ENCODE data around the gene DUSP28. TPM values are rescaled to one million over a fixed set of nuclear protein-coding genes. Genes with fewer than 3 reads are reported as not detected.

The DUSP28 gene
- total and polyA plus RNA-seq, 2 of the 13 experiments (the other 11 are each of a cell fraction or from before 2014, with no cell fraction given), result 5.2 to 8.6 TPM

- ChIA-PET POLR2A (interaction anchor here (1.0 to 4.9 kb wide), 3 partner anchors 8 to 29 kb away, joined by 3 to 86 read pairs (median 12); partner anchors contain the start of gene CAPN10), CTCF (ENCODE audit: low intra/inter-chr PET ratio, low total read pairs) (no interaction called here)
- no peak for FAIRE-seq
- peaks cover 11 to 25% of the 10 kb centered on the region in 2 experiments for H3K36me3 ChIP-seq (replicated peaks in 1 of 2; ENCODE audit: control insufficient read depth in 1 of 2, insufficient read depth in 2 of 2, low read length in 2 of 2)
- no peak overlapping the region for H3K9ac ChIP-seq (ENCODE audit: insufficient read depth, low read depth, low read length)
- no peak for TF ChIP-seq NFE2L2 (IDR thresholded peaks at IDR 0.05; ENCODE audit: low read length)
- TF ChIP-seq, protein P1, sequence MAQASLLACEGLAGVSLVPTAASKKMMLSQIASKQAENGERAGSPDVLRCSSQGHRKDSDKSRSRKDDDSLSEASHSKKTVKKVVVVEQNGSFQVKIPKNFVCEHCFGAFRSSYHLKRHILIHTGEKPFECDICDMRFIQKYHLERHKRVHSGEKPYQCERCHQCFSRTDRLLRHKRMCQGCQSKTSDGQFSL (CRISPR knock-in tag; IDR thresholded peaks at IDR 0.05), result no peak
- no peak for TF ChIP-seq ZIK1 (CRISPR knock-in tag; IDR thresholded peaks at IDR 0.05; ENCODE audit: borderline replicate concordance, low read depth)
- no peak for TF ChIP-seq RBFOX2 (IDR thresholded peaks at IDR 0.05; ENCODE audit: low read depth, low read length)
- no peak for TF ChIP-seq CBX2 (IDR thresholded peaks at IDR 0.05; ENCODE audit: low read depth, low read length)
- TF ChIP-seq CBX2 (CRISPR knock-in tag; IDR thresholded peaks at IDR 0.05; ENCODE audit: low read depth), result no peak
- no peak for TF ChIP-seq FLYWCH1 (CRISPR knock-in tag; IDR thresholded peaks at IDR 0.05)
- no peak for TF ChIP-seq ADNP (CRISPR knock-in tag; IDR thresholded peaks at IDR 0.05)
- no peak for TF ChIP-seq TARDBP (CRISPR knock-in tag; IDR thresholded peaks at IDR 0.05)
- no peak overlapping the region for H3K27ac ChIP-seq (ENCODE audit: extremely low read length, insufficient read depth, low read length)
- H2AFZ ChIP-seq (ENCODE audit: low read length), result no peak overlapping the region
- intact Hi-C loops (cut with micrococcal nuclease; ENCODE audit: unreplicated experiment), result no loop called here
- no TSS peak for BruUV-seq (replicated peaks)
- in situ Hi-C loops (cut with HindIII; ENCODE audit: extremely low pct_ligation_motif_present, low pct_unique_long_range_greater_than_20kb), result loop anchor here (25.0 kb wide), 1 partner anchor 654 kb away; no protein-coding TSS in a partner anchor
- ATAC-seq, result no peak
- H3K27me3 ChIP-seq (ENCODE audit: control insufficient read depth in 1 of 2, insufficient read depth in 2 of 2, low read length in 2 of 2), result no peaks in the 10 kb centered on the region
- no peak overlapping the region for H3K4me2 ChIP-seq (ENCODE audit: low read depth, low read length)
- no peak overlapping the region for H3K4me3 ChIP-seq (replicated peaks in 1 of 3; ENCODE audit: insufficient read depth in 1 of 3, low read depth in 2 of 3, low read length in 3 of 3)
- H3K79me2 ChIP-seq (ENCODE audit: insufficient read depth, low read length), result peaks cover 30% of the 10 kb centered on the region
- H4K20me1 ChIP-seq (ENCODE audit: insufficient read depth, low read length), result no peaks in the 10 kb centered on the region
- WGBS (ENCODE audit: low lambda C conversion rate), result 97% methylated on average over 18 of the region's 18 CpGs
- H3K9me3 ChIP-seq (ENCODE audit: low read length), result no peaks in the 10 kb centered on the region
- no peak for DNase-seq (ENCODE audit: low spot score)
- peaks cover 45% of the 10 kb centered on the region for H3K4me1 ChIP-seq (ENCODE audit: insufficient read depth, low read length)
Observed at GRCh38 chr2:240558236-240558761, 1.9 kb upstream of the DUSP28 start.

GRCh38 chr2:240559286-240559685, 871 bp upstream of the DUSP28 start:
- peak overlapping the region; percentile 92 for H3K9ac ChIP-seq (ENCODE audit: insufficient read depth, low read depth, low read length)
- H3K79me2 ChIP-seq (ENCODE audit: insufficient read depth, low read length), result peaks cover 28% of the 10 kb centered on the region
- no peak for DNase-seq (ENCODE audit: low spot score)
- peak overlapping the region; percentile 79 to 85 (median 80); a peak in 3 of 6 replicates for H3K4me3 ChIP-seq (replicated peaks in 1 of 3; ENCODE audit: insufficient read depth in 1 of 3, low read depth in 2 of 3, low read length in 3 of 3)
- no peaks in the 10 kb centered on the region for H3K9me3 ChIP-seq (ENCODE audit: low read length)
- 87% methylated on average over 3 of the region's 3 CpGs for WGBS (ENCODE audit: low lambda C conversion rate)
- BruUV-seq (replicated peaks), result no TSS peak
- CTCF ChIA-PET (ENCODE audit: low intra/inter-chr PET ratio, low total read pairs), result no interaction called here
- in situ Hi-C loops (cut with HindIII; ENCODE audit: extremely low pct_ligation_motif_present, low pct_unique_long_range_greater_than_20kb), result loop anchor here (25.0 kb wide), 1 partner anchor 653 kb away; no protein-coding TSS in a partner anchor
- no peak for FAIRE-seq
- peak overlapping the region; percentile 90 for H3K27ac ChIP-seq (ENCODE audit: extremely low read length, insufficient read depth, low read length)
- no peaks in the 10 kb centered on the region for H3K27me3 ChIP-seq (ENCODE audit: control insufficient read depth in 1 of 2, insufficient read depth in 2 of 2, low read length in 2 of 2)
- POLR2A ChIA-PET, result interaction anchor here (4.9 kb wide), 1 partner anchor 28 kb away, joined by 86 read pairs; the partner anchor contains the start of gene CAPN10
- H4K20me1 ChIP-seq (ENCODE audit: insufficient read depth, low read length), result no peaks in the 10 kb centered on the region
- intact Hi-C loops (cut with micrococcal nuclease; ENCODE audit: unreplicated experiment), result no loop called here
- H3K36me3 ChIP-seq (replicated peaks in 1 of 2; ENCODE audit: control insufficient read depth in 1 of 2, insufficient read depth in 2 of 2, low read length in 2 of 2), result peaks cover 8 to 18% of the 10 kb centered on the region in 2 experiments
- H3K4me2 ChIP-seq (ENCODE audit: low read depth, low read length), result peak overlapping the region; percentile 93
- H3K4me1 ChIP-seq (ENCODE audit: insufficient read depth, low read length), result peaks cover 41% of the 10 kb centered on the region
- no peak for ATAC-seq
- H2AFZ ChIP-seq (ENCODE audit: low read length), result no peak overlapping the region
- no peak for TF ChIP-seq RFXAP (CRISPR knock-in tag; IDR thresholded peaks at IDR 0.05; ENCODE audit: borderline replicate concordance)
- TF ChIP-seq ZNF512 (CRISPR knock-in tag; IDR thresholded peaks at IDR 0.05), result 0 out of 2 replicates have a peak, but pooled peaks have one; percentile 9
- TF ChIP-seq ZNF839 (CRISPR knock-in tag; IDR thresholded peaks at IDR 0.05; ENCODE audit: borderline replicate concordance), result 0 out of 2 replicates have a peak, but pooled peaks have one; percentile 41
- TF ChIP-seq MAZ (IDR thresholded peaks at IDR 0.05; ENCODE audit: borderline replicate concordance, low read depth, low read length), result no peak
- TF ChIP-seq MAZ (CRISPR knock-in tag; IDR thresholded peaks at IDR 0.05; ENCODE audit: low read depth), result 0 out of 2 replicates have a peak, but pooled peaks have one; percentile 7
- no peak for TF ChIP-seq BRCA1 (CRISPR knock-in tag; IDR thresholded peaks at IDR 0.05)
- TF ChIP-seq ZSCAN22 (CRISPR knock-in tag; IDR thresholded peaks at IDR 0.05), result 0 out of 2 replicates have a peak, but pooled peaks have one; percentile 2
- 0 out of 2 replicates have a peak, but pooled peaks have one; percentile 6 for TF ChIP-seq ZNF317 (CRISPR knock-in tag; IDR thresholded peaks at IDR 0.05)
- TF ChIP-seq ZNF224 (CRISPR knock-in tag; IDR thresholded peaks at IDR 0.05), result no peak
- no peak for TF ChIP-seq ZNF232 (CRISPR knock-in tag; IDR thresholded peaks at IDR 0.05; ENCODE audit: borderline replicate concordance)
